K562 (cell line): ENCODE data around the gene THAP2. TPM values are rescaled to one million over a fixed set of nuclear protein-coding genes. Genes with fewer than 3 reads are reported as not detected.

Experiments
- BRCA1 ChIP-seq, 2 experiments: fragments of 450-650 bp in 1 of 2; sonication (generic) in 1 of 2; formaldehyde crosslinking in 1 of 2; IDR thresholded peaks; 2 replicates each; pipeline versions ENCODE4 v1.5.0 to v1.6.1; 2017 to 2020; ENCODE audit warnings: mild to moderate bottlenecking in 1 of 2, missing genetic modification reagents in 1 of 2
- CEBPZ ChIP-seq: fragments of 150-350 bp; IDR thresholded peaks from 2 replicates; pipeline ENCODE4 v1.6.1; 2014; ENCODE audit warnings: low read depth, mild to moderate bottlenecking, low read length, borderline replicate concordance
- EP400 ChIP-seq: fragments of 450-650 bp; IDR thresholded peaks from 2 replicates; pipeline ENCODE4 v1.6.1; 2017; ENCODE audit warnings: antibody characterized with exemption, mild to moderate bottlenecking, moderate library complexity
- GABPB1 ChIP-seq: sonication (generic); formaldehyde crosslinking; IDR thresholded peaks from 2 replicates; pipeline ENCODE4 v1.8.0; 2022; ENCODE audit warnings: mild to moderate bottlenecking, missing genetic modification reagents
- POLR2AphosphoS5 ChIP-seq: IDR thresholded peaks from 2 replicates; pipeline ENCODE4 v1.6.1; 2011; ENCODE audit warnings: mild to moderate bottlenecking, low read depth, low read length, moderate library complexity; ENCODE audit not compliant: control insufficient read depth, insufficient read depth
- RB1 ChIP-seq: fragments of 450-650 bp; IDR thresholded peaks from 2 replicates; pipeline ENCODE4 v1.6.1; 2017; ENCODE audit warnings: low read depth, mild to moderate bottlenecking
- RERE ChIP-seq: sonication (generic); formaldehyde crosslinking; IDR thresholded peaks from 2 replicates; pipeline ENCODE4 v1.8.0; 2023; ENCODE audit warnings: missing genetic modification reagents, mild to moderate bottlenecking, borderline replicate concordance
- SNAPC5 ChIP-seq: fragments of 250-450 bp; sonication (Bioruptor Pico); IDR thresholded peaks from 2 replicates; pipeline ENCODE4 v1.8.0; 2021; ENCODE audit warnings: moderate library complexity, mild to moderate bottlenecking, inconsistent platforms
- TEAD4 ChIP-seq, 2 experiments: sonication (generic) in 1 of 2; formaldehyde crosslinking in 1 of 2; IDR thresholded peaks; 2 replicates each; pipeline versions ENCODE4 v1.6.1 to v1.8.0; 2012 to 2022; ENCODE audit warnings: borderline replicate concordance in 1 of 2, inconsistent platforms in 1 of 2, low read length in 1 of 2, mild to moderate bottlenecking in 1 of 2, missing genetic modification reagents in 1 of 2
- ZNF436 ChIP-seq: fragments of 250-450, 450-650 bp; sonication (Bioruptor Pico); formaldehyde crosslinking; IDR thresholded peaks from 2 replicates; pipeline ENCODE4 v1.7.0; 2020; ENCODE audit warnings: mild to moderate bottlenecking
- ZNF445 ChIP-seq: fragments of 250-450 bp; sonication (Bioruptor Pico); IDR thresholded peaks from 2 replicates; pipeline ENCODE4 v1.4.0; 2020; ENCODE audit warnings: low read depth, mild to moderate bottlenecking, moderate library complexity
- ZNF561 ChIP-seq: fragments of 450-650 bp; formaldehyde crosslinking; conservative IDR thresholded peaks from 2 replicates; pipeline ENCODE4 v1.4.0; 2020; ENCODE audit warnings: mild to moderate bottlenecking, moderate library complexity
- ZNF584 ChIP-seq: fragments of 200-800 bp; sonication (Bioruptor generic); IDR thresholded peaks from 2 replicates; pipeline ENCODE4 v1.6.1; 2016; ENCODE audit warnings: low read depth, mild to moderate bottlenecking, missing genetic modification characterization, missing compliant biosample characterization
- polyA plus RNA-seq, 8 experiments: library from polyadenylated mRNA; depleted of rRNA in 4 of 8; stranded (reverse) in 5 of 8; unstranded in 3 of 8; fragments of >200 nt; fragmentation: Nextera tagmentation in 2 of 8; fragmentation: Illumina TruSeq in 1 of 8; extraction: Ambion mirVana in 2 of 8; extraction: Trizol in 1 of 8; gene quantifications; 2 replicates each; pipeline versions ENCODE4 v1.2.1 to v1.2.3, GENCODE V29; 2011 to 2014; ENCODE audit warnings: inconsistent platforms in 1 of 8, missing spikeins in 1 of 8
- total RNA-seq, 7 experiments: library from RNA; depleted of rRNA in 6 of 7; stranded (reverse); fragments of >200 nt in 6 of 7; fragmentation: Illumina TruSeq in 2 of 7; extraction: Trizol in 2 of 7; gene quantifications; 2 replicates each; pipeline versions ENCODE4 v1.2.1 to v1.2.3, GENCODE V29; 2011 to 2021; ENCODE audit warnings: low replicate concordance in 1 of 7

The THAP2 gene
- total and polyA plus RNA-seq, 9 of the 15 experiments (the other 6 are each of a cell fraction or from before 2014, with no cell fraction given) = 1.8 to 18.9 (median 7.3) TPM

GRCh38 chr12:71721783-71722505 lies 57.8 kb downstream of the THAP2 start (continued):
- no peak for TF ChIP-seq SNAPC5
- no peak for TF ChIP-seq EP400
- TF ChIP-seq POLR2AphosphoS5 = peak; percentile 35; the same call in 1 of the 2 replicates
- peak; percentile 63 for TF ChIP-seq TEAD4 (IDR thresholded peaks at IDR 0.05; ENCODE audit: low read length)
- no peak for TF ChIP-seq TEAD4 (CRISPR knock-in tag; IDR thresholded peaks at IDR 0.05; ENCODE audit: borderline replicate concordance)
- no peak for TF ChIP-seq RB1
- no peak for TF ChIP-seq RERE (CRISPR knock-in tag)
- no peak for TF ChIP-seq ZNF561 (CRISPR knock-in tag)
- no peak for TF ChIP-seq ZNF436
- no peak for TF ChIP-seq CEBPZ
- no peak for TF ChIP-seq GABPB1 (CRISPR knock-in tag)
- no peak for TF ChIP-seq ZNF445 (CRISPR knock-in tag)
- TF ChIP-seq ZNF584 = no peak
- TF ChIP-seq BRCA1 (IDR thresholded peaks at IDR 0.05) = no peak
- TF ChIP-seq BRCA1 (CRISPR knock-in tag; IDR thresholded peaks at IDR 0.05) = no peak
